HepG2 (cell line): Measurements from ENCODE around the gene TMEM260. TPM values are rescaled to one million over a fixed set of nuclear protein-coding genes. Genes with fewer than 3 reads are reported as not detected.

Source experiments
- ATAC-seq: fragments of 200-7000 bp; cut with Tn5 transposase; 3 replicates; pipeline ENCODE4 v1.9.1; 2020; ENCODE audit warnings: mild to moderate bottlenecking, moderate library complexity
- BruUV-seq: library from RNA; stranded (reverse); fragments of 400-500 nt; replicated peaks from 2 replicates; lab custom pipeline; 2021; lab: Mats Ljungman, UMichigan
- CTCF ChIA-PET: fragments of 300-600 bp; formaldehyde crosslinking; extraction: SDS; loops from one replicate; lab custom pipeline; 2021; ENCODE audit warnings: low total read pairs, inconsistent platforms, low intra/inter-chr PET ratio; lab: Yijun Ruan, JAX
- POLR2A ChIA-PET: fragments of 350-600 bp; sonication (Branson Sonifier 250); formaldehyde crosslinking; loops from one replicate; lab custom pipeline; 2020; ENCODE audit warnings: antibody characterized with exemption, inconsistent platforms; lab: Yijun Ruan, JAX
- DNase-seq: peaks from one replicate; pipeline ENCODE4 v3.0.0-alpha.2; 2015; ENCODE audit warnings: low spot score
- FAIRE-seq: peaks from 3 replicates; lab custom pipeline; 2011; peaks lifted over from hg19 to GRCh38; lab: Jason Lieb, UNC
- H2AFZ ChIP-seq: one replicate; pipeline ENCODE4 v1.6.1; 2011; ENCODE audit warnings: low read length, inconsistent platforms
- H3K27ac ChIP-seq: fragments of 300-600 bp; 3 replicates; pipeline ENCODE4 v1.8.0; 2011; ENCODE audit warnings: mixed run types, mild to moderate bottlenecking, mixed read lengths, low read length, inconsistent platforms; ENCODE audit not compliant: insufficient read depth; ENCODE audit errors: extremely low read length
- H3K27me3 ChIP-seq, 2 experiments: fragments of 200-600 bp in 1 of 2; 2 replicates in 1 of 2; 3 replicates in 1 of 2; pipeline versions ENCODE4 v1.6.0 to v1.8.0; 2011; ENCODE audit warnings: low read length in 2 of 2, mild to moderate bottlenecking in 2 of 2, moderate library complexity in 2 of 2, inconsistent platforms in 1 of 2; ENCODE audit not compliant: insufficient read depth in 2 of 2, control insufficient read depth in 1 of 2
- H3K36me3 ChIP-seq, 2 experiments: fragments of 200-600 bp in 1 of 2; replicated peaks in 1 of 2; 2 replicates in 1 of 2; 3 replicates in 1 of 2; pipeline versions ENCODE4 v1.5.1 to v1.8.0; 2011; ENCODE audit warnings: low read length in 2 of 2, inconsistent platforms in 1 of 2; ENCODE audit not compliant: insufficient read depth in 2 of 2, control insufficient read depth in 1 of 2
- H3K4me1 ChIP-seq: 2 replicates; pipeline ENCODE4 v1.5.1; 2012; ENCODE audit warnings: low read length, inconsistent platforms; ENCODE audit not compliant: insufficient read depth
- H3K4me2 ChIP-seq: 2 replicates; pipeline ENCODE4 v1.6.0; 2011; ENCODE audit warnings: low read depth, low read length, inconsistent platforms
- H3K4me3 ChIP-seq, 3 experiments: fragments of 200-600 bp in 1 of 3; sonication (generic), shearing (Covaris generic) in 1 of 3; replicated peaks in 1 of 3; 2 replicates each; pipeline ENCODE4 v1.5.1; 2011 to 2016; ENCODE audit warnings: low read length in 3 of 3, inconsistent platforms in 2 of 3, low read depth in 2 of 3, mild to moderate bottlenecking in 2 of 3, control low read depth in 1 of 3, mixed read lengths in 1 of 3; ENCODE audit not compliant: insufficient read depth in 1 of 3
- H3K79me2 ChIP-seq: one replicate; pipeline ENCODE4 v1.6.1; 2011; ENCODE audit warnings: low read length, inconsistent platforms; ENCODE audit not compliant: insufficient read depth
- H3K9ac ChIP-seq: 2 replicates; pipeline ENCODE4 v1.6.0; 2011; ENCODE audit warnings: mild to moderate bottlenecking, low read depth, low read length, inconsistent platforms; ENCODE audit not compliant: insufficient read depth
- H3K9me3 ChIP-seq: 2 replicates; pipeline ENCODE4 v1.5.1; 2012; ENCODE audit warnings: mild to moderate bottlenecking, low read length
- H4K20me1 ChIP-seq: 2 replicates; pipeline ENCODE4 v1.6.0; 2011; ENCODE audit warnings: inconsistent platforms, mild to moderate bottlenecking, low read length, moderate library complexity; ENCODE audit not compliant: insufficient read depth
- CC2D1A ChIP-seq: sonication (generic); formaldehyde crosslinking; IDR thresholded peaks from 2 replicates; pipeline ENCODE4 v1.8.1; 2023; ENCODE audit warnings: mild to moderate bottlenecking, missing genetic modification reagents
- HNF4A ChIP-seq: sonication (generic); formaldehyde crosslinking; IDR thresholded peaks from 2 replicates; pipeline ENCODE4 v1.4.0; 2020; ENCODE audit warnings: missing genetic modification reagents
- HNRNPLL ChIP-seq: fragments of 200-400 bp; formaldehyde crosslinking; IDR thresholded peaks from 2 replicates; pipeline ENCODE4 v1.6.1; 2017; ENCODE audit warnings: mild to moderate bottlenecking, low read depth, low read length; ENCODE audit not compliant: poor library complexity, severe bottlenecking
- IKZF1 ChIP-seq: fragments of 450-650 bp; IDR thresholded peaks from 2 replicates; pipeline ENCODE4 v1.7.1; 2016
- JUND ChIP-seq: sonication (generic); formaldehyde crosslinking; IDR thresholded peaks from 2 replicates; pipeline ENCODE4 v1.8.0; 2022; ENCODE audit warnings: mild to moderate bottlenecking, missing genetic modification reagents
- MTA3 ChIP-seq: sonication (generic); formaldehyde crosslinking; IDR thresholded peaks from 2 replicates; pipeline ENCODE4 v1.4.0; 2020; ENCODE audit warnings: missing genetic modification reagents
- POLR2A ChIP-seq, 2 experiments: IDR thresholded peaks; 2 replicates each; pipeline ENCODE4 v1.6.1; 2011; ENCODE audit warnings: low read depth in 2 of 2, low read length in 2 of 2, mild to moderate bottlenecking in 1 of 2, moderate library complexity in 1 of 2; ENCODE audit not compliant: insufficient read depth in 1 of 2
- RCOR2 ChIP-seq: IDR thresholded peaks from 2 replicates; pipeline ENCODE4 v1.6.1; 2016; ENCODE audit warnings: missing biosample characterization, missing genetic modification reagents
- SSRP1 ChIP-seq: IDR thresholded peaks from 2 replicates; pipeline ENCODE4 v1.6.1; 2016; ENCODE audit warnings: control low read depth
- ZNF138 ChIP-seq: sonication (generic); formaldehyde crosslinking; IDR thresholded peaks from 2 replicates; pipeline ENCODE4 v1.5.0; 2020; ENCODE audit warnings: mild to moderate bottlenecking, low read depth, missing genetic modification reagents
- ZNF20 ChIP-seq: sonication (generic); formaldehyde crosslinking; IDR thresholded peaks from 2 replicates; pipeline ENCODE4 v1.4.0; 2020; ENCODE audit warnings: mild to moderate bottlenecking, moderate library complexity, missing genetic modification reagents
- ZNF282 ChIP-seq: fragments of 450-650 bp; IDR thresholded peaks from 2 replicates; pipeline ENCODE4 v1.6.1; 2018; ENCODE audit not compliant: partially characterized antibody
- ZNF34 ChIP-seq: sonication (generic); formaldehyde crosslinking; IDR thresholded peaks from 2 replicates; pipeline ENCODE4 v1.4.0; 2020; ENCODE audit warnings: mild to moderate bottlenecking, missing genetic modification reagents, borderline replicate concordance
- ZNF749 ChIP-seq: sonication (generic); formaldehyde crosslinking; IDR thresholded peaks from 2 replicates; pipeline ENCODE4 v1.8.0; 2022; ENCODE audit warnings: mild to moderate bottlenecking, missing genetic modification reagents, moderate library complexity, borderline replicate concordance
- WGBS: methylation state at CpG from one replicate; pipeline ENCODE4 v1.1.6; 2017; ENCODE audit warnings: low lambda C conversion rate; 5-methylcytosine and 5-hydroxymethylcytosine counted together
- in situ Hi-C: cut with HindIII; loops from 2 replicates; pipeline ENCODE4 v1.10.0; 2017; ENCODE audit warnings: low pct_unique_long_range_greater_than_20kb; ENCODE audit not compliant: extremely low pct_ligation_motif_present
- intact Hi-C: fragments of 100-400 bp; cut with micrococcal nuclease; formaldehyde crosslinking; loops from one replicate; pipeline ENCODE4 v1.10.0; 2022; ENCODE audit not compliant: unreplicated experiment
- polyA plus RNA-seq, 8 experiments: library from polyadenylated mRNA; depleted of rRNA in 3 of 8; stranded (reverse) in 7 of 8; unstranded in 1 of 8; fragments of >200 nt; fragmentation: Illumina TruSeq in 4 of 8; extraction: Trizol in 4 of 8; gene quantifications; 2 replicates each; pipeline versions ENCODE4 v1.2.1 to v1.2.3, GENCODE V29; 2011 to 2016; ENCODE audit warnings: low read depth in 4 of 8, missing spikeins in 1 of 8, mixed read lengths in 1 of 8; ENCODE audit not compliant: insufficient read depth in 1 of 8
- total RNA-seq, 5 experiments: library from RNA; depleted of rRNA; stranded (reverse); fragments of >200 nt; fragmentation: Illumina TruSeq; extraction: Trizol; gene quantifications; 2 replicates each; pipeline ENCODE4 v1.2.3, GENCODE V29; 2016; ENCODE audit warnings: low read depth in 1 of 5

Gene TMEM260
- total and polyA plus RNA-seq, 2 of the 13 experiments (the other 11 are each of a cell fraction or from before 2014, with no cell fraction given): 7.7 to 9.3 TPM

GRCh38 chr14:56649382-56649781, 69.8 kb downstream of the TMEM260 start:
- POLR2A ChIA-PET: no interaction called here
- no peak for FAIRE-seq
- no TSS peak for BruUV-seq
- WGBS: 98% methylated on average over 3 of the region's 3 CpGs
- no peak overlapping the region for H3K9ac ChIP-seq
- H3K36me3 ChIP-seq: no peaks in the 10 kb centered on the region
- in situ Hi-C loops: no loop called here
- CTCF ChIA-PET: no interaction called here
- TF ChIP-seq HNRNPLL (no peak), ZNF749 (CRISPR knock-in tag) (no peak), ZNF138 (no peak), SSRP1 (CRISPR knock-in tag) (no peak), RCOR2 (CRISPR knock-in tag) (no peak), POLR2A (IDR thresholded peaks at IDR 0.05; ENCODE audit: insufficient read depth in 1 of 2, low read depth in 2 of 2, low read length in 2 of 2) (no peak), IKZF1 (no peak), ZNF282 (no peak), ZNF20 (CRISPR knock-in tag) (no peak), CC2D1A (CRISPR knock-in tag) (no peak), JUND (CRISPR knock-in tag) (no peak), ZNF34 (CRISPR knock-in tag) (no peak), HNF4A (CRISPR knock-in tag) (no peak), MTA3 (no peak)
- TF ChIP-seq, all 625 proteins: peak for 0
- Histone ChIP-seq H3K27me3 (no peaks in the 10 kb centered on the region), H4K20me1 (no peaks in the 10 kb centered on the region; the same call in 1 of the 2 replicates), H3K4me2 (no peak overlapping the region), H3K79me2 (no peaks in the 10 kb centered on the region), H2AFZ (no peak overlapping the region), H3K27ac (no peak overlapping the region), H3K9me3 (no peaks in the 10 kb centered on the region), H3K4me1 (0 out of 2 replicates have a peak, but pooled peaks cover 5% of the 10 kb centered on the region), H3K4me3 (no peak overlapping the region)
- no peak for DNase-seq
- intact Hi-C loops: no loop called here
- no peak for ATAC-seq
